Measurements from ENCODE around the gene KMT5B.

DNA sequence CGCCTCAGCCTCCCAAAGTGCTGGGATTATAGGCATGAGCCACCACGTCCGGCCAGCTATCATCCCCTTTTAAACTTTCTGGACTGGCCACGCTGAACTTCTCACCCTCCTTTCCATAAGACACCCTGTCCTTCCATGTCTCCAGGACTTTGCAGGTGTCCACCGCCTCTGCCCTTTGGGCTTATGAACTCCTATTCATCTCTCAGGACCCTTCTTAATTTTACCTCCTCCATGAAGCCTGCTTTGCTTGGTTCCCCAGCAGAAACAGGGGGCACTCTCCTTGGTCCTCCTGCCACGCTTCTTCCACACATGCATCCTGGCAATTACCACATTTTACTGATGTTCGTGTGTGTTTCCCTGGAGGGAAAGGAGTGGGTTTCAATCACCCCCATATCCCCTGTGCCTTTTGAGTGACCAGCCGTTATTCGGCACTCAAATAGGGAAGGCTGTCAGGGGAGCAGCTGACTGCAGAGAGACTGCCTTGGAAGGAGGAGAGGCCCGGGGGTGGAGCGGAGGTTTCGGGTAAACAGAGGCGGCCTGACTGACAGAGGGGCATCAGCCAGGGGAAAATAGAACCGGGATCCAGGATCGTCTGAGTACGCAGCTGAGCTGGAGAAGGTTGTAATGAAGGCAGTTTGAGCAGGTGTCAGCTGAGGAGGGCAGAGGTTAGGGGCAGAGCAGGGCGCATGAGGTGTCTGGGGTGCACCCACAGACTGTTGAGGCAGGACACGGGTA lies 64.9 kb downstream of the KMT5B start:
- TF ChIP-seq, protein P1, sequence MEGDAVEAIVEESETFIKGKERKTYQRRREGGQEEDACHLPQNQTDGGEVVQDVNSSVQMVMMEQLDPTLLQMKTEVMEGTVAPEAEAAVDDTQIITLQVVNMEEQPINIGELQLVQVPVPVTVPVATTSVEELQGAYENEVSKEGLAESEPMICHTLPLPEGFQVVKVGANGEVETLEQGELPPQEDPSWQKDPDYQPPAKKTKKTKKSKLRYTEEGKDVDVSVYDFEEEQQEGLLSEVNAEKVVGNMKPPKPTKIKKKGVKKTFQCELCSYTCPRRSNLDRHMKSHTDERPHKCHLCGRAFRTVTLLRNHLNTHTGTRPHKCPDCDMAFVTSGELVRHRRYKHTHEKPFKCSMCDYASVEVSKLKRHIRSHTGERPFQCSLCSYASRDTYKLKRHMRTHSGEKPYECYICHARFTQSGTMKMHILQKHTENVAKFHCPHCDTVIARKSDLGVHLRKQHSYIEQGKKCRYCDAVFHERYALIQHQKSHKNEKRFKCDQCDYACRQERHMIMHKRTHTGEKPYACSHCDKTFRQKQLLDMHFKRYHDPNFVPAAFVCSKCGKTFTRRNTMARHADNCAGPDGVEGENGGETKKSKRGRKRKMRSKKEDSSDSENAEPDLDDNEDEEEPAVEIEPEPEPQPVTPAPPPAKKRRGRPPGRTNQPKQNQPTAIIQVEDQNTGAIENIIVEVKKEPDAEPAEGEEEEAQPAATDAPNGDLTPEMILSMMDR (IDR thresholded peaks at IDR 0.05; ENCODE audit: low read depth, low read length), result no peak
- no peak for TF ChIP-seq POLR2A (IDR thresholded peaks at IDR 0.05; ENCODE audit: extremely low read depth, insufficient read length)
- no peak for TF ChIP-seq MYC (IDR thresholded peaks at IDR 0.05; ENCODE audit: low read depth, low read length)

Data from NB4 (cell line).